Body of pancreas (tissue), 4 donors: ENCODE results near the gene ENAH. TPM values are rescaled to one million over a fixed set of nuclear protein-coding genes. Genes with fewer than 3 reads are reported as not detected.

ENCODE experiments used
- ATAC-seq: fragments of 150-250 bp; one replicate; pipeline ENCODE4 v1.9.1; 2016
- DNase-seq, 4 donors: peaks; one replicate each; pipeline ENCODE4 v3.0.0-alpha.2; 2019
- H3K27ac ChIP-seq, 4 donors: fragments of 200-600 bp; sonication (generic); 1 replicate in 3 of 4; 2 replicates in 1 of 4; pipeline versions ENCODE4 v1.5.1 to v1.6.1; 2016 to 2019; ENCODE audit warnings: mild to moderate bottlenecking in 1 of 4, mixed read lengths in 1 of 4, moderate library complexity in 1 of 4
- H3K27me3 ChIP-seq, 2 donors: fragments of 200-600 bp; sonication (generic); one replicate each; pipeline ENCODE4 v1.6.0; 2016; ENCODE audit warnings: mild to moderate bottlenecking in 1 of 2
- H3K36me3 ChIP-seq, 2 donors: fragments of 200-600 bp; sonication (generic); replicated peaks in 1 of 2; 2 replicates each; pipeline ENCODE4 v1.5.1; 2016; ENCODE audit warnings: low read depth in 2 of 2; ENCODE audit not compliant: insufficient read depth in 1 of 2
- H3K4me1 ChIP-seq: fragments of 200-600 bp; sonication (generic); one replicate; pipeline ENCODE4 v1.6.0; 2016
- H3K4me3 ChIP-seq, 2 donors: fragments of 200-600 bp; sonication (generic); 1 replicate in 1 of 2; 2 replicates in 1 of 2; pipeline ENCODE4 v1.5.1; 2016 to 2019
- H3K9me3 ChIP-seq, 3 donors: fragments of 200-600 bp; sonication (generic); 1 replicate in 2 of 3; 2 replicates in 1 of 3; pipeline ENCODE4 v1.5.1; 2016
- POLR2A ChIP-seq, 3 donors: fragments of 450-650 bp; IDR thresholded peaks; one replicate each; pipeline ENCODE4 v1.6.1; 2016; ENCODE audit warnings: antibody characterized with exemption in 3 of 3, mild to moderate bottlenecking in 2 of 3
- WGBS, 2 donors: methylation state at CpG; one replicate each; pipeline ENCODE4 v1.1.5; 2017; 5-methylcytosine and 5-hydroxymethylcytosine counted together
- intact Hi-C: fragments of 100-400 bp; cut with DNase I; formaldehyde crosslinking; loops from one replicate; pipeline ENCODE4 v1.15.1; 2023
- total RNA-seq, 2 donors: library from RNA; depleted of rRNA; stranded (reverse); fragments of >200 nt; gene quantifications; one replicate each; pipeline ENCODE4 v1.1.0, GENCODE V29; 2016
- TF ChIP-seq, protein P1 (sequence below), 7 experiments: fragments of 450-650 bp in 4 of 7; fragments of 200-600 bp in 3 of 7; sonication (generic) in 3 of 7; IDR thresholded peaks; one replicate each; pipeline ENCODE4 v1.5.1; 2016 to 2019; ENCODE audit warnings: antibody characterized with exemption in 7 of 7

Gene ENAH
- total RNA-seq, 2 donors from 2014 or later = 21.1 to 28.8 TPM

DNA sequence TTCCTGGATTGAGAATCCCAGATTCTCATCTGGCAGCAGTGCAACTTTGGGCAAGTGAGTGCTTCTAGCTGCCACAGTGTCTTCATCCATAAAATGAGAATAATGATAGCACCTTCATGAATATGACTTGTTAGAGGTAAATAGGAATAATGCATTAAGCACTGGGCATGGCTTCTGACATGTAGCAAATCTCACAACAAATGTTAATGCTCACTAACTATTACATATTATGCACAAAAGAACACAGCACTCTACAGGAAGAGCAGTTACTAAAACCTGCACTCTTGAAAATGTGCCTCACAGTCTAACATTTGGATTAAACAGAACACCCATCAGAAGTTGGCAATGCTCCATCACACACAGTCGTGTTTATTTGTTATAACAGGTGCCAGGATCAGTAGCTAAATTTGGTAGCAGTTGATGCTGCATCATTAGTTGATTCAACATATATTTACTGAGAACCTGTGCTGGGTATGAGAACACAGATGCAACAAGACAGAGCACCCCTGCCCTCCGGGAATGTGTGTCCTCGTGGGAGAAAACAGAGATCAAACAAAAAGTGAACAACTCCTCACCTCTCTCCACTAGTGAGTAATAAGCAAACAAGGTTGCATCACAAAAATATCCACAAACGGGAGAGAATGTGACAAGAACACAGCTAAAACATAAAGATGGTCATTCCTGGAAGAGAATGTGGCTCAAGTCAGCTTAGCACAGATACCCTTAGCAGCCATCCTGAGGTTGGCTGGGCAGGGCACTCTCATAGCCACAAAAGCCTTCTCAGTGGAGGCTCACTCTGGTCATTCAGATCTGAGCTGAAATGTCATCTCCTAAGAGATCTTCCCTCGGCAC, 198.9 kb downstream of the ENAH start:
- H3K27ac ChIP-seq = peak overlapping the region in 1 of 4 donors; percentile 19
- WGBS, 2 donors = 17 to 28% methylated on average over 5 of the region's 5 CpGs
- intact Hi-C loops = no loop called here

DNA sequence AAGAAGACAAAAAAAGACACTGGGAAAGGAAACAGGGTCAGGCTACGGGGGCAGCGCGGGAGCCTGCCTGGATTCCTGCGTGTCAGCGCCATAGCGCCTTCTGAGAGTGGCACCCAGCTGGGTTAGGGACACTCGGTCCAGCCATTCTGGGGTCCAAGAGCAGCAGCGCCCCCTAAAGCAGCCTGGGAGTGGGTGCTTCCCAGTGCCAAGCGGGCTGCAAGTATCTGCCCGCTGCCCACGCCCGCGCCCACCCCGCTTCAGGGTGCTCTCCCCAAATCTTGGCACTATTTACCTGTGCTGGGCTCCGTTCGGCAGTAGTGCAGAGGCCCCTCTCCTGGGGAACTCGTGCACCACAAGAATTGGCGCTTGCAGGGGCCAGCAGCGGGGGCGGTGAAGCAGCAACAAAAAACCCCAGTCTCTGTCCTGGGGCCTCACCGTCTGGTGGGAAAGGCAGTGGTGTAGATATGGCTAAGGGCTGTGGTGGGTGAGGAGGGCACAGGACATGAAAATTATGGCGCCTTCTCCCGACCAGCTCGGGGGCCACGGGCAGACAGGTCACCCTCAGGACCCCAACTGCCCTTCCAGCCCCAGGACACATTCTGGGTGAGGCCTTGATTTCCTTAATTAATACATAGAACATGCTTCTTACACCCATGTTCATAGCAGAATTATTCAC, 200.9 kb downstream of the ENAH start:
- Histone ChIP-seq H3K27me3 (no peaks in the 10 kb centered on the region), H3K9me3 (no peaks in the 10 kb centered on the region), H3K36me3 (no peaks in the 10 kb centered on the region), H3K4me1 (peaks cover 16% of the 10 kb centered on the region), H3K27ac (no peak overlapping the region), H3K4me3 (no peak overlapping the region)
- peak in 2 of 4 donors; percentile 3 to 9 for DNase-seq
- TF ChIP-seq POLR2A (IDR thresholded peaks at IDR 0.05) = no peak
- TF ChIP-seq, protein P1, sequence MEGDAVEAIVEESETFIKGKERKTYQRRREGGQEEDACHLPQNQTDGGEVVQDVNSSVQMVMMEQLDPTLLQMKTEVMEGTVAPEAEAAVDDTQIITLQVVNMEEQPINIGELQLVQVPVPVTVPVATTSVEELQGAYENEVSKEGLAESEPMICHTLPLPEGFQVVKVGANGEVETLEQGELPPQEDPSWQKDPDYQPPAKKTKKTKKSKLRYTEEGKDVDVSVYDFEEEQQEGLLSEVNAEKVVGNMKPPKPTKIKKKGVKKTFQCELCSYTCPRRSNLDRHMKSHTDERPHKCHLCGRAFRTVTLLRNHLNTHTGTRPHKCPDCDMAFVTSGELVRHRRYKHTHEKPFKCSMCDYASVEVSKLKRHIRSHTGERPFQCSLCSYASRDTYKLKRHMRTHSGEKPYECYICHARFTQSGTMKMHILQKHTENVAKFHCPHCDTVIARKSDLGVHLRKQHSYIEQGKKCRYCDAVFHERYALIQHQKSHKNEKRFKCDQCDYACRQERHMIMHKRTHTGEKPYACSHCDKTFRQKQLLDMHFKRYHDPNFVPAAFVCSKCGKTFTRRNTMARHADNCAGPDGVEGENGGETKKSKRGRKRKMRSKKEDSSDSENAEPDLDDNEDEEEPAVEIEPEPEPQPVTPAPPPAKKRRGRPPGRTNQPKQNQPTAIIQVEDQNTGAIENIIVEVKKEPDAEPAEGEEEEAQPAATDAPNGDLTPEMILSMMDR (IDR thresholded peaks at IDR 0.05) = no peak
- intact Hi-C loops = no loop called here
- 87 to 90% methylated on average over 25 of the region's 25 CpGs for WGBS, 2 donors
- no peak for ATAC-seq

More for the DNA sequence above, 198.9 kb downstream of the ENAH start:
- Histone ChIP-seq H3K9me3 (no peaks in the 10 kb centered on the region), H3K4me1 (peaks cover 16% of the 10 kb centered on the region), H3K4me3 (no peak overlapping the region), H3K27me3 (no peaks in the 10 kb centered on the region), H3K36me3 (no peaks in the 10 kb centered on the region)
- ATAC-seq (no peak), DNase-seq (peak in 2 of 4 donors; percentile 36 to 47)
- TF ChIP-seq POLR2A (IDR thresholded peaks at IDR 0.05) = no peak
- TF ChIP-seq, protein P1 (IDR thresholded peaks at IDR 0.05) = no peak

DNA sequence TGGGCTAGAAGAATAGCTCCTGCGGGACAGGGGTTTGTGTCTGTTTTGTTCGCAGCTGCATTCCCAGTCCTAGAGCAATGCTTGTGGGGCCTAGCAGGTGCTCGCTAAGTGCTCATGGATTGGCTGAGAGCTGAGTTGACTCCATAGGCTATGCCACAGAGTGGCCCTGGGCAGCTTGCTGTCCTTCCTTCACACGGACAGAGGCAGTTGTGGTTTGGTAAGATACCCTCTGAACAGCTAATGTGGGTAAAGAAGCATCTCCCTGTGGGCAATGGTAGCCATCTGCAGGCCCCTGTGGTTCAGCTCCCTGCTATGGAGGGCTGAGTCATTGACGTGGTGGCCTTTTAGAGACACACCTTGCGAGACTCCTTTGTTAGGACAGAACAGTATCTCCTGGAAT, 201.6 kb downstream of the ENAH start:
- no peaks in the 10 kb centered on the region for H3K9me3 ChIP-seq
- no peaks in the 10 kb centered on the region for H3K36me3 ChIP-seq
- WGBS, 2 donors = 82 to 96% methylated on average over 6 of the region's 6 CpGs
- intact Hi-C loops = no loop called here
- DNase-seq (peak in 1 of 4 donors; percentile 2), ATAC-seq (no peak)
- TF ChIP-seq, protein P1 (IDR thresholded peaks at IDR 0.05) = no peak
- TF ChIP-seq POLR2A (IDR thresholded peaks at IDR 0.05) = no peak
- H3K4me1 ChIP-seq = peaks cover 16% of the 10 kb centered on the region
- no peaks in the 10 kb centered on the region for H3K27me3 ChIP-seq
- H3K4me3 ChIP-seq = no peak overlapping the region
- no peak overlapping the region for H3K27ac ChIP-seq

DNA sequence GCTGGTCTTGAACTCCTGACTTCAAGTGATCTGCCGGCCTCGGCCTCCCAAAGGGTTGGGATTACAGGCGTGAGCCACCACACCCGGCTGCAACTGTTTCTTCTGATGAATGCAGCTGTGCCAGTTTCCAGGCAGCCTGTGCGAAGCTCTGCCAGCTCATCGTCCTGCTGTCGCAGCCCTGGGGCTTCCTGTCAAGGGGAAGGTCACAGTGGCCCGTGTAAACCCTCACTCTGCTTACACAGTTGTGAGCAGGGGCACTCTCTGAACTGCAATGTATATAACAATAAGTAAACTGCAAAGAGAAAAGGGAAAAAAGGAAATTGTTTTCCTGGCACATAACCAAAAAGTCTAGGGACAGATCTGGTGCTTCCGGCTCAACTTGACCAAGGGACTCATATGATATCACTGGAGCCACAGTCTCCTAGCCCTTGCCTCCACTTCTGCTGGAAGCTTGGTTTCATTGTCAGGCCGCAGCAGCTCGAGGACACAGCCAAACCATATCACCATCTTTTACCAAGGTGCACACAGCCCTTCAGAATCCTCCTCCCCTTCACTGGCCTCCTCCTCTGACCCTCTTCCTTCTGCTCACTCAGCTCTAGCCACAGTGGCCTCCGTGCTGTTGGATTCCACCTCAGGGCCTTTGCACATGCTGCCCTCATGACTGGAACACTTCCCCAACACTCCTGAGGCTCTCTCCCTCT, 202.3 kb downstream of the ENAH start:
- Histone ChIP-seq H3K27ac (peak overlapping the region in 1 of 4 donors; percentile 23), H3K4me3 (no peak overlapping the region), H3K4me1 (peaks cover 23% of the 10 kb centered on the region), H3K9me3 (no peaks in the 10 kb centered on the region), H3K36me3 (no peaks in the 10 kb centered on the region), H3K27me3 (no peaks in the 10 kb centered on the region)
- 54 to 55% methylated on average over 12 of the region's 12 CpGs for WGBS, 2 donors
- peak in 2 of 4 donors; percentile 34 to 50 for DNase-seq
- intact Hi-C loops = no loop called here
- TF ChIP-seq, protein P1 (IDR thresholded peaks at IDR 0.05) = no peak
- TF ChIP-seq POLR2A (IDR thresholded peaks at IDR 0.05) = no peak
- ATAC-seq = no peak
